ENCODE results near the gene NOX4.

The NOX4 gene

GRCh38 chr11:89490981-89491690 lies at the start of gene NOX4:
NOX4 (minus strand) TSS chr11:89491375; CDS start chr11:89491246, 129 bp downstream.
- DNase-seq (ENCODE audit: insufficient read length, low spot score) (peak; percentile 18), FAIRE-seq (peak; percentile 40)

- FAIRE-seq (no peak), DNase-seq (ENCODE audit: insufficient read length, low spot score) (no peak)
Measured at GRCh38 chr11:89540826-89541225, 49.7 kb upstream of the NOX4 start.

- no peak for FAIRE-seq
- DNase-seq (ENCODE audit: insufficient read length, low spot score), result no peak
Measured at GRCh38 chr11:89537936-89538335, 46.8 kb upstream of the NOX4 start.

- FAIRE-seq, result no peak
- DNase-seq (ENCODE audit: insufficient read length, low spot score), result no peak
Measured at GRCh38 chr11:89536926-89537325, 45.8 kb upstream of the NOX4 start.

- DNase-seq (ENCODE audit: insufficient read length, low spot score) (no peak), FAIRE-seq (no peak)
Measured at GRCh38 chr11:89535221-89535620, 44.0 kb upstream of the NOX4 start.

- DNase-seq (ENCODE audit: insufficient read length, low spot score) (no peak), FAIRE-seq (no peak)
Measured at GRCh38 chr11:89529626-89530380, 38.6 kb upstream of the NOX4 start.

DNA sequence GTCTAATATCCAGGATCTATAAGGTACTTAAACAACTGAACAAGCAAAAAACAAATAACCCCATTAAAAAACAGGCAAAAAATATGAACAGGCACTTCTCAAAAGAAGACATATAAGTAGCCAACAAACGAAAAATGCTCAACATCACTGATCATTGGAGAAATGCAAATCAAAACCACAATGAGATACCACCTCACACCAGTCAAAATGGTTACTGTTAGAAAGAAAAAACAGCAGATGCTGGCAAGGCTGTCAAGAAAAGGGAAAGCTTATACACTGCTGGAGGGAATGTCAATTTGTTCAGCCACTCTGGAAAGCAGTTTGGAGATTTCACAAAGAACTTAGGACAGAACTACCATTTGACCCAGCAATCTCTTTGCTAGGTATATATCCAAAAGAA lies 30.6 kb upstream of the NOX4 start:
- FAIRE-seq, result no peak
- no peak for DNase-seq (ENCODE audit: insufficient read length, low spot score)

GRCh38 chr11:89521294-89521693 lies 30.1 kb upstream of the NOX4 start:
- FAIRE-seq (no peak), DNase-seq (ENCODE audit: insufficient read length, low spot score) (no peak)

GRCh38 chr11:89516496-89516895 lies 25.3 kb upstream of the NOX4 start:
- no peak for FAIRE-seq

DNA sequence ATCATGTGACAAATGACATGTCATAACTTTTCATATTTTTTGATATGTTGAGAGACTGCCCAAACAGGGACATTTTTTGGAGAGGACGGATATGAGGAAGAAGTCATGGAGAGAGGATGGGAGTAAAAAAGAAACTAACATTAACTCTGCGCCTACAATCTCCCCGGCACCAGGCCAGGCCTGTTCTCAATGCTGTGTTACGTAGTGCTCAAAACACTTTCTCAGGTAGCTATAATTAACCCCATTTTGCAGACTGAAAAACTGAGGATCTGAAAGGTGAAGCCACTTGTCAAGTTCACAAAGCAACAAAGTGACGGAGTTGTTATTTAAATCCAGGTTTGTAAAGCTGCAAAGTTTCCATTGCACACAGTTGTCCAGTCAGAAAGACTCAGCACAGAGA lies 17.4 kb upstream of the NOX4 start:
- no peak for FAIRE-seq
- DNase-seq (ENCODE audit: insufficient read length, low spot score), result no peak

More at GRCh38 chr11:89516496-89516895, 25.3 kb upstream of the NOX4 start:
- DNase-seq (ENCODE audit: insufficient read length, low spot score), result no peak

DNA sequence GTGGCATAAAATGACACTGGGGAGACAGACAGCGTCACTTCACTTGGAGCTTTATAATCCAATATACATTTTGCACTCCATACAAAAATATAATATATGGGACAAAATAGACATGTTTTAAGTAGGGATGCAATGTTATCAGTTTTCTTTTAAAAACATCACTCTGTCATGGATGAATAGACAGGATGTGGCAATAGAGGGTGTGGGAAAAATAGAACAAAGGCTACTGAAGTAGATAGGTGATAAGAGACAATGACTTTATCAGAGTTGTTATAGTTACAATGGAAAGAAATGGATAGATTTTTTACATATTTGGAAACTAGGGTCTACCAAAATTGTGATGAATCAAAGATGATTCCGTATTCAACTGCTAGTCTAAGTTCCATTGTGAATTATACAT lies 13.1 kb upstream of the NOX4 start:
- no peak for FAIRE-seq
- DNase-seq (ENCODE audit: insufficient read length, low spot score), result no peak

DNA sequence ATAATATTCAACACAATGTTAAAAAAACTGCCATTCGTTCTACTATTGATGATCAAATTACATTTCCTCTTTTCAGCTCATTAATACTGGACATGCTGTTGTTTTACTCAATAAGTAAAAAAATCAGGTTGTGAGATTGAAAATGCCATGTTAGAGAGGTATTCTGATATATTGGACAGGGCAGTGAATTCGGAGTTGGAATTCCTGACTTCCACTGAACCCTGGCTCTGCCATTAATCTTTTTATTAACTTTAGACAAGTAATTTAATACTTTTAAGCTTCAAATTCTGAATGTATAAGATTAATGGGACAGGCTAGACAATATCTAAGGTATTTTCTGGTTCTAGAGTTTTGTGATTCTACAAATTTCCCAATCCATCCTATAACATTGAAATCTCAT lies 12.2 kb upstream of the NOX4 start:
- DNase-seq (ENCODE audit: insufficient read length, low spot score), result no peak
- no peak for FAIRE-seq

- FAIRE-seq (no peak), DNase-seq (ENCODE audit: insufficient read length, low spot score) (no peak)
Measured at GRCh38 chr11:89502301-89502700, 11.1 kb upstream of the NOX4 start.

DNA sequence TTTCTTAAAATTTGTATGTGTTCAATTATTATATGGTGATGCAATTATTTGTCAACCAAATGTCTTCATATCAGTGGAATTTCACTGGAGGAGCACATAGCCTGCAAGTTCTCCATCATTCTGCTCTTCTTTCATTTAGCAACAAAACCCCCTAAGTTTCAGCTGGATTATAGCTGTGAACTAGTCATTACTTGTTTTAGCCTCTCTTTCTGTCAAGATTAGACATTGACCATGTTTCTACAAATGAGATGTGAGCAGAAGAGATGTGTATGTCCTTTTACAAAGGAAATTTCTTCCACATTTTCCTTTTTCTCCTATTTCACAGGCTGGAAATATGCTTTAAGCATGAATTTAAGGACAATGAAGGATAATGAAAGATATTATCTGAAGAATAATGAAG lies 9.2 kb upstream of the NOX4 start:
- no peak for FAIRE-seq
- DNase-seq (ENCODE audit: insufficient read length, low spot score), result no peak

DNA sequence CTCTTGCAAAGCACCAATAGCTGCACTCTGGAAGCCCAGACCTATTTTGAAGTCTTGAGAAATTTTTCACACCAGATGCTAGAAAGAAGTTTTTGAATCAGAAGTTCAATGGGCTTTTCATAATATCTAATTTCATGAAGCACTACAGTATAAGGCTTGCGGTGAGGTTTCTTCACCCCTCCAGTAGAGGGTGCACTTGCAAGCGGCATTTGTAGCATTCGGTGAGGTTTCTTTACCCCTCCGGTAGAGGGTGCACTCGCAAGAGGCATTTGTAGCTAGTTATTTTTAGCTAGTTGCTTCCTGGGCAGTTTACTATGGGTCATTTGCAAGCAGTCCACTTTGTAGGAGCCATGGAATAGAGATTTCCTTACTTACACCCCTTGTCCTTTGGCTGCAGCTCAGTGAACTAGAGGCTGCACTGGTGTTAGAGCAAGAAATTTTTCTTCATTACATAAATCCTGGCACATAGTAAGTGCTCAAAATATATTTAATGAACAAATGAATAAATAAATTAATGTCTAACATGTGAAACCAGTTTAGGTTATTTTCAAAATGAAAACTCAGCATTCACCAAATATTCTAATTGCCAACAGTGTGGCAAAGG lies 7.8 kb upstream of the NOX4 start:
- DNase-seq (ENCODE audit: insufficient read length, low spot score) (no peak), FAIRE-seq (no peak)

DNA sequence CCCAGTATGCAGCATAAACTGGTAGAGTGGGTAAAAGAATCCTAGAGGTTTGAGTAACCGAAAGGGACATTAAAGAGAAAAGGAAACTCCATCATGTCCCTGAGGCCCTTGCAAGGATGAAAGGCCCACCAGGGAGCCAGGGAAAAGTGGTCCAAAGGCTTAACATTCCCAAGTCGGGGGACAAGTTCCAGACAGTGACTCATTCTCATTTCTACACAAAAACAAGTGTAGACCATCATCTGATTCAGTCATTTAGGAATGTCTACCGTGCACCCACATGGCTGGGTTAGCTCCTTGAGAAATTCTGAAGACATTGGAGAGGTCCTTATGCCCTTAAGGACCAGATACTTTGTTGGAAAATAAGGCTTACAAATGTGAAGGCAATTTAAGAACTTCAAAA lies 4.8 kb upstream of the NOX4 start:
- FAIRE-seq (peak; percentile 55), DNase-seq (ENCODE audit: insufficient read length, low spot score) (peak; percentile 30)

- DNase-seq (ENCODE audit: insufficient read length, low spot score) (no peak), FAIRE-seq (no peak)
Measured at GRCh38 chr11:89493431-89493830, 2.3 kb upstream of the NOX4 start.

GRCh38 chr11:89490602-89490980 lies 584 bp downstream of the NOX4 start:
- FAIRE-seq (no peak), DNase-seq (ENCODE audit: insufficient read length, low spot score) (no peak)

GRCh38 chr11:89489930-89490329 lies 1.2 kb downstream of the NOX4 start:
- no peak for DNase-seq (ENCODE audit: insufficient read length, low spot score)
- no peak for FAIRE-seq

DNA sequence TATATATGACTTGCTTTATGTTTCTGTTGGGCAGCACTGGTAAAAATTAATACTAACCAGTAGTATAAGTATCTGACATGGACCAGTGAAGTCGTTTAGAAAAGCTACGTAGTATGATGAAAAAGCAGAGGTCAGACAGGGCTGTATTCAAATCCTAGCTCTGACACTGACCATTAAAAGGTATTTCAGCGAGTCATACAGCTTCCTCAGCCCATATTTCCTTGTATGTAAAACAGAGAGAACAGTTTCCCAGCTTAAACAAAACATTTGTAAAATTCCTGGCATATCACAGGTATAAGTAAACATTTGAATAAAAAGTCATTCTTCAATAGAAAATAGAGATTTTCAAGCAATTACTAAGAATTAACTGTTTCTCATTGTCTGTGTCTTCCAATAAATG lies 4.2 kb downstream of the NOX4 start:
- DNase-seq (ENCODE audit: insufficient read length, low spot score), result no peak
- FAIRE-seq, result no peak

DNA sequence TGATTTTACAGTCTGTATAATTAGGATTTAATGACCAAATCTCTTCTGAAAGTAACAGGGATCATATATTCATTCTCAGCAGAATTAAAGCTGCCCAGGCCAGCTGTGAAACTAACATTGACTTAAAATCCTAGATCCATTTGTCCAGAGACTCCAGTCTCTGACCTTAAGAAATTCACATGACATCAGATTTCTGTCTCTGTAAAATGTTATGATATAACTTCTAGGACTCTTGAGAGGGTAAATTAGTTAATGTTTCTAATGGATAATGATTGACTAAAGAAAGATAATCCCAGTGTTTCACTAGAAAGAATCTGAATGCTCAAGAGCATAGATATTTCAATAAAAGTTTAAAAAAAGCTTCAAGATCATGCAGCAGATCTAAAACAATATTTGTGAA lies 6.3 kb downstream of the NOX4 start:
- no peak for FAIRE-seq
- DNase-seq (ENCODE audit: insufficient read length, low spot score), result no peak

- no peak for FAIRE-seq
- no peak for DNase-seq (ENCODE audit: insufficient read length, low spot score)
Measured at GRCh38 chr11:89477175-89477574, 14.0 kb downstream of the NOX4 start.
